MM.1S (cell line): ENCODE measurements around the gene ARTN.

Experiments used
- DNase-seq: peaks from one replicate; pipeline ENCODE4 v3.0.0-alpha.2; 2015
- H2AFZ ChIP-seq: fragments of 300-600 bp; sonication (generic); 2 replicates; pipeline ENCODE4 v1.6.0; 2016; ENCODE audit warnings: antibody characterized with exemption, low read length
- H3F3A ChIP-seq: fragments of 300-600 bp; sonication (generic); 2 replicates; pipeline ENCODE4 v1.6.1; 2016; ENCODE audit warnings: mild to moderate bottlenecking, antibody characterized with exemption, low read length, moderate library complexity, mixed read lengths; ENCODE audit not compliant: insufficient read depth
- H3K27ac ChIP-seq: fragments of 300-600 bp; sonication (generic); 2 replicates; pipeline ENCODE4 v1.5.1; 2016; ENCODE audit warnings: mild to moderate bottlenecking, low read length
- H3K27me3 ChIP-seq: fragments of 300-600 bp; sonication (generic); replicated peaks from 2 replicates; pipeline ENCODE4 v1.6.0; 2016; ENCODE audit warnings: low read length; ENCODE audit not compliant: insufficient read depth
- H3K36me3 ChIP-seq: fragments of 300-600 bp; sonication (generic); replicated peaks from 2 replicates; pipeline ENCODE4 v1.6.1; 2016; ENCODE audit warnings: mild to moderate bottlenecking, low read length, mixed read lengths; ENCODE audit not compliant: insufficient read depth
- H3K4me1 ChIP-seq: fragments of 300-600 bp; sonication (generic); 2 replicates; pipeline ENCODE4 v1.6.1; 2016; ENCODE audit warnings: low read length, mixed read lengths
- H3K4me2 ChIP-seq: fragments of 300-600 bp; sonication (generic); 2 replicates; pipeline ENCODE4 v1.6.0; 2016; ENCODE audit warnings: low read depth, low read length
- H3K4me3 ChIP-seq: fragments of 300-600 bp; sonication (generic); 2 replicates; pipeline ENCODE4 v1.5.1; 2016; ENCODE audit warnings: low read length, mixed read lengths
- H3K79me2 ChIP-seq: fragments of 300-600 bp; sonication (generic); 2 replicates; pipeline ENCODE4 v1.6.1; 2016; ENCODE audit warnings: mixed run types, low read length, mixed read lengths
- H3K9ac ChIP-seq: fragments of 300-600 bp; sonication (generic); 2 replicates; pipeline ENCODE4 v1.6.1; 2016; ENCODE audit warnings: low read length, mixed read lengths
- H3K9me2 ChIP-seq: fragments of 300-600 bp; sonication (generic); replicated peaks from 2 replicates; pipeline ENCODE4 v1.6.1; 2016; ENCODE audit warnings: mild to moderate bottlenecking, low read length, mixed read lengths; ENCODE audit not compliant: insufficient read depth
- H3K9me3 ChIP-seq: fragments of 300-600 bp; sonication (generic); replicated peaks from 2 replicates; pipeline ENCODE4 v1.6.1; 2016; ENCODE audit warnings: mild to moderate bottlenecking, low read length, mixed read lengths; ENCODE audit not compliant: insufficient read depth
- H4K20me1 ChIP-seq: fragments of 300-600 bp; sonication (generic); 2 replicates; pipeline ENCODE4 v1.6.1; 2016; ENCODE audit warnings: mild to moderate bottlenecking, low read length, moderate library complexity, mixed read lengths; ENCODE audit not compliant: insufficient read depth
- CTCF ChIP-seq: fragments of 300-600 bp; sonication (generic); IDR thresholded peaks from 2 replicates; pipeline ENCODE4 v1.5.1; 2016; ENCODE audit warnings: antibody characterized with exemption, low read length, mixed read lengths
- EZH2 ChIP-seq: fragments of 300-600 bp; sonication (generic); optimal IDR thresholded peaks from 2 replicates; pipeline ENCODE3; 2017; ENCODE audit warnings: low read depth, mild to moderate bottlenecking, antibody characterized with exemption, low read length, mixed read lengths
- EZH2phosphoT487 ChIP-seq: fragments of 300-600 bp; sonication (generic); IDR thresholded peaks from 2 replicates; pipeline ENCODE4 v1.6.1; 2018; ENCODE audit warnings: antibody characterized with exemption, low read length

Gene ARTN

GRCh38 chr1:43960798-43961197 is 27.2 kb downstream of the ARTN start:
- Histone ChIP-seq H3K9me2 (no peaks in the 10 kb centered on the region), H3K36me3 (no peaks in the 10 kb centered on the region)

GRCh38 chr1:43961692-43962091 is 28.1 kb downstream of the ARTN start:
- Histone ChIP-seq H3F3A (no peaks in the 10 kb centered on the region; the same call in 1 of the 2 replicates), H3K36me3 (no peaks in the 10 kb centered on the region), H3K79me2 (no peaks in the 10 kb centered on the region), H3K27me3 (no peaks in the 10 kb centered on the region), H4K20me1 (no peaks in the 10 kb centered on the region), H3K27ac (no peak overlapping the region), H3K4me3 (no peak overlapping the region), H2AFZ (no peak overlapping the region), H3K9ac (no peak overlapping the region), H3K4me2 (no peak overlapping the region), H3K9me3 (no peaks in the 10 kb centered on the region), H3K9me2 (no peaks in the 10 kb centered on the region), H3K4me1 (no peaks in the 10 kb centered on the region)
- no peak for TF ChIP-seq CTCF
- no peak for TF ChIP-seq EZH2
- TF ChIP-seq EZH2phosphoT487: no peak
- no peak for DNase-seq

More at GRCh38 chr1:43960798-43961197, 27.2 kb downstream of the ARTN start:
- Histone ChIP-seq H3K9ac (no peak overlapping the region), H3K27ac (no peak overlapping the region), H2AFZ (no peak overlapping the region), H3K79me2 (no peaks in the 10 kb centered on the region), H3F3A (no peaks in the 10 kb centered on the region; the same call in 1 of the 2 replicates), H3K27me3 (no peaks in the 10 kb centered on the region), H4K20me1 (no peaks in the 10 kb centered on the region), H3K4me1 (no peaks in the 10 kb centered on the region), H3K9me3 (no peaks in the 10 kb centered on the region), H3K4me2 (no peak overlapping the region), H3K4me3 (no peak overlapping the region)
- no peak for DNase-seq
- TF ChIP-seq EZH2: no peak
- no peak for TF ChIP-seq CTCF
- TF ChIP-seq EZH2phosphoT487: no peak

GRCh38 chr1:43962324-43962723 is 28.7 kb downstream of the ARTN start:
- H3K27me3 ChIP-seq: no peaks in the 10 kb centered on the region
- no peak overlapping the region for H3K4me3 ChIP-seq
- no peak overlapping the region for H3K4me2 ChIP-seq
- H3K4me1 ChIP-seq: no peaks in the 10 kb centered on the region
- H3K9me3 ChIP-seq: no peaks in the 10 kb centered on the region
- no peaks in the 10 kb centered on the region for H4K20me1 ChIP-seq
- H3F3A ChIP-seq: no peaks in the 10 kb centered on the region; the same call in 1 of the 2 replicates
- H2AFZ ChIP-seq: no peak overlapping the region
- no peak for DNase-seq
- no peaks in the 10 kb centered on the region for H3K9me2 ChIP-seq
- no peak for TF ChIP-seq EZH2
- TF ChIP-seq EZH2phosphoT487: no peak
- no peak for TF ChIP-seq CTCF
- H3K79me2 ChIP-seq: no peaks in the 10 kb centered on the region
- H3K9ac ChIP-seq: no peak overlapping the region
- no peak overlapping the region for H3K27ac ChIP-seq
- H3K36me3 ChIP-seq: no peaks in the 10 kb centered on the region
